Amniotic epithelial cell (primary cell): ENCODE data around the gene TAP2.

Experiments used
- DNase-seq: peaks from one replicate; pipeline ENCODE4 v3.0.0-alpha.2; 2010; ENCODE audit warnings: low read depth

Gene TAP2

DNA sequence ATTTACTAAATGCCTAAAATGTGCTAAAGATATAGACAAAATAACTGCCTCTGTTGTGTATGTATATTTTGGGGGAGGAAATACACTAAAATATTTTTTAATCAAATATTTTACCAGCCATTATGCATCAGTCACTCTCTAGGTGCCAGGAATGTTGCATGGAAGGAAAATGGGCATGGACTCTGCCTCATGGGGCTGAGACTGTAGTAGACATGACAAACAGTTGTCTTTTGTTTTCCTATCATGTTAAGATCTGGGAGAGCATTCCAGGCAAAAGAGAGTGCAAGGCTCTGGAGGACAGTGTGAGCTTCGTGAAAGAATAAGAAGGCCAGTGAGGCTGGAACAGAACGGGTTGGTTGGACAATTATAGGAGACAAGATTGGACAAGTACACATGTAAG is 48.2 kb downstream of the TAP2 start:
- DNase-seq: no peak
